Measurements from ENCODE around the gene PTPRC. TPM values are rescaled to one million over a fixed set of nuclear protein-coding genes. Genes with fewer than 3 reads are reported as not detected.

PTPRC gene
- polyA plus RNA-seq, 4 donors: 1.6 to 17.4 (median 5.3) TPM

DNA sequence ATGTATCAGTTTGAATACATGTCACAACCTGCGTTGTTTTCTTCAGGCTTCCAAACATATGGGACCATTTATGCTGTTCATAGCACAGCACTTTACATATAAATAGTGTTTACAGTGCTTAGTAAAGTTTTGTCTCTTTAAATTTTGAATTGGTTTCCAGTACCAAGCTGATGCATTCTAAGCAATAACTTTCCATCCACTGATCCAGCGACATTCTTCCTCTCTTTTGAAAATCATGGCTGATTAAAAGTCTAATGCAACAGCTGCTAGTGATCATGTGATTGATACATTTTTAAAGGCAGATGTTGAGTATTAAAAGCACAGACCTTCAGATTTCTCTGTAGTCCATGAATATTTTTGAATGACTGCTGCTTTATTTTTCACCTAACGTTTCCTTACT, 154.9 kb downstream of the PTPRC start:
- FAIRE-seq: no peak
- no peak for DNase-seq
- Histone ChIP-seq H3K27me3 (ENCODE audit: control insufficient read depth in 3 of 3, insufficient read depth in 3 of 3, low read length in 3 of 3) (no peaks in the 10 kb centered on the region), H3K4me1 (ENCODE audit: control insufficient read depth in 3 of 3, insufficient read depth in 2 of 3, low read depth in 1 of 3, low read length in 2 of 3) (no peaks in the 10 kb centered on the region), H3K9me3 (ENCODE audit: control insufficient read depth in 2 of 2, insufficient read depth in 1 of 2, low read depth in 1 of 2, low read length in 1 of 2) (peaks cover 0 to 10% of the 10 kb centered on the region in 2 donors), H3K27ac (ENCODE audit: low read depth in 1 of 3, low read length in 2 of 3) (no peak overlapping the region), H3K4me3 (ENCODE audit: low read depth in 1 of 3, low read length in 3 of 3) (no peak overlapping the region), H3K36me3 (ENCODE audit: control insufficient read depth in 3 of 3, insufficient read depth in 2 of 3, low read depth in 1 of 3, low read length in 3 of 3) (no peaks in the 10 kb centered on the region)
- WGBS, 3 donors: 76 to 90% (median 84%) methylated on average over 3 of the region's 3 CpGs

DNA sequence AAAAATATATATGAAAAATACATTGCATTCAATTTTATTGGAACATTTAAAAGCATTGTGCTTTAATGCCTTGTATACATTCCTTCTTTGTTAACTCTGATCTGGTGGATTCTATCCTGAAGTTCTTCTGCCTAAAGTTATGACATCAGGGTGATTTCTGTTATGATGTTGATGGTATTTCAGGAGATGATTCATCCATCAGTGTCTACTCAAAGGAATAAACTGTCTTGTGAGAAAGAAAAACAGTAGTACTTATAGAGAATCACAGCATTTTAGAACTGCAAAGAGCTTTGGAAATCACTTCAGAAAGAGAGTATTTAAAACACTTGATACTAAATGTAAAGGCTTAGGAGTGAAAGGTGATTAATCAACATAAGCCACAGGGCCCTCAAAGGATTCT, 155.7 kb downstream of the PTPRC start:
- Histone ChIP-seq H3K36me3 (ENCODE audit: control insufficient read depth in 3 of 3, insufficient read depth in 2 of 3, low read depth in 1 of 3, low read length in 3 of 3) (no peaks in the 10 kb centered on the region), H3K27ac (ENCODE audit: low read depth in 1 of 3, low read length in 2 of 3) (no peak overlapping the region), H3K4me1 (ENCODE audit: control insufficient read depth in 3 of 3, insufficient read depth in 2 of 3, low read depth in 1 of 3, low read length in 2 of 3) (no peaks in the 10 kb centered on the region), H3K27me3 (ENCODE audit: control insufficient read depth in 3 of 3, insufficient read depth in 3 of 3, low read length in 3 of 3) (no peaks in the 10 kb centered on the region), H3K9me3 (ENCODE audit: control insufficient read depth in 2 of 2, insufficient read depth in 1 of 2, low read depth in 1 of 2, low read length in 1 of 2) (peaks cover 0 to 10% of the 10 kb centered on the region in 2 donors), H3K4me3 (ENCODE audit: low read depth in 1 of 3, low read length in 3 of 3) (no peak overlapping the region)
- no peak for FAIRE-seq
- DNase-seq: no peak

DNA sequence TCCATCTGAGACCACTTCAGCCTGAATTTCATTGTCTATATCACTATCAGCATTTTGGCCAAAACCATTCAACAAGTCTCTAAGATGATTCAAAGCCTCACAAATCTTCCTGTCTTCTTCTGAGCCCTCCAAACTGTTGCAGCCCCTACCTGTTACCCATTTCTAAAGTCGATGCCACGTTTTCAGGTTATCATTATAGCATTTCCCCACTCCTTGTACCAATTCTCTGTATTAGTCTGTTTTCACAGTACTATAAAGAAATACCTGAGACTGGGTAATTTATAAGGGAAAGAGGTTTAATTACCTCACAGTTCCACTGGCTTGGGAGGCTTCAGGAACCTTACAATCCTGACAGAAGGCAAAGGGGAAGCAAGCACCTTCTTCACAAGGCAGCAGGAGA, 158.8 kb downstream of the PTPRC start:
- Histone ChIP-seq H3K4me1 (ENCODE audit: control insufficient read depth in 3 of 3, insufficient read depth in 2 of 3, low read depth in 1 of 3, low read length in 2 of 3) (no peaks in the 10 kb centered on the region), H3K27me3 (ENCODE audit: control insufficient read depth in 3 of 3, insufficient read depth in 3 of 3, low read length in 3 of 3) (no peaks in the 10 kb centered on the region), H3K36me3 (ENCODE audit: control insufficient read depth in 3 of 3, insufficient read depth in 2 of 3, low read depth in 1 of 3, low read length in 3 of 3) (no peaks in the 10 kb centered on the region), H3K27ac (ENCODE audit: low read depth in 1 of 3, low read length in 2 of 3) (no peak overlapping the region), H3K4me3 (ENCODE audit: low read depth in 1 of 3, low read length in 3 of 3) (no peak overlapping the region), H3K9me3 (ENCODE audit: control insufficient read depth in 2 of 2, insufficient read depth in 1 of 2, low read depth in 1 of 2, low read length in 1 of 2) (peaks cover 0 to 10% of the 10 kb centered on the region in 2 donors)
- 68 to 92% (median 80%) methylated on average over 2 of the region's 2 CpGs for WGBS, 3 donors
- DNase-seq (no peak), FAIRE-seq (no peak)

DNA sequence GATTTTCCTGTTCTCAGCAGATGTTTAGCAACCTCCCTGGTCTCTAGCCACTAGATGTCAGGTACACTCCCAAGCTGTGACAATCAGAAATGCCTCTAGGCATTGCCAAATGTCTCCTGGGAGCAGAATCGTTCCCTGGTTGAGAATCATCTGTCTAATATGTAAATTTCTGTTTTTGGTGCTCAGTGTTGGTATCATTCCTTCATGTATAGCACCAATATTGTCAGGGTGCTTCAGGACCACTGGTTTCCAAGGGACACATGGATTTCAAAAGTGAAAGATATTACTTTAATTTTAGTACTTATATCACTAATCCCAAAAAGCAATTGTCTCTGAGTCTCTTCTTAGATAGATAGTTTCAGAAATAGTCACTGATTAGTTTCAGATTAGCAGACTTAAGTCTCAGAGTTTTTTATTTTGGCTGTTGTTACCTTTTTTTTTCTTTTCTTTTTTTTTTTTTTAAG, 160.1 kb downstream of the PTPRC start:
- FAIRE-seq (no peak), DNase-seq (no peak)
- WGBS, 3 donors: 16 to 58% (median 20%) methylated on average over 1 of the region's 1 CpG
- Histone ChIP-seq H3K36me3 (ENCODE audit: control insufficient read depth in 3 of 3, insufficient read depth in 2 of 3, low read depth in 1 of 3, low read length in 3 of 3) (no peaks in the 10 kb centered on the region), H3K9me3 (ENCODE audit: control insufficient read depth in 2 of 2, insufficient read depth in 1 of 2, low read depth in 1 of 2, low read length in 1 of 2) (peaks cover 0 to 10% of the 10 kb centered on the region in 2 donors), H3K27me3 (ENCODE audit: control insufficient read depth in 3 of 3, insufficient read depth in 3 of 3, low read length in 3 of 3) (no peaks in the 10 kb centered on the region), H3K4me3 (ENCODE audit: low read depth in 1 of 3, low read length in 3 of 3) (no peak overlapping the region), H3K27ac (ENCODE audit: low read depth in 1 of 3, low read length in 2 of 3) (no peak overlapping the region), H3K4me1 (ENCODE audit: control insufficient read depth in 3 of 3, insufficient read depth in 2 of 3, low read depth in 1 of 3, low read length in 2 of 3) (no peaks in the 10 kb centered on the region)

DNA sequence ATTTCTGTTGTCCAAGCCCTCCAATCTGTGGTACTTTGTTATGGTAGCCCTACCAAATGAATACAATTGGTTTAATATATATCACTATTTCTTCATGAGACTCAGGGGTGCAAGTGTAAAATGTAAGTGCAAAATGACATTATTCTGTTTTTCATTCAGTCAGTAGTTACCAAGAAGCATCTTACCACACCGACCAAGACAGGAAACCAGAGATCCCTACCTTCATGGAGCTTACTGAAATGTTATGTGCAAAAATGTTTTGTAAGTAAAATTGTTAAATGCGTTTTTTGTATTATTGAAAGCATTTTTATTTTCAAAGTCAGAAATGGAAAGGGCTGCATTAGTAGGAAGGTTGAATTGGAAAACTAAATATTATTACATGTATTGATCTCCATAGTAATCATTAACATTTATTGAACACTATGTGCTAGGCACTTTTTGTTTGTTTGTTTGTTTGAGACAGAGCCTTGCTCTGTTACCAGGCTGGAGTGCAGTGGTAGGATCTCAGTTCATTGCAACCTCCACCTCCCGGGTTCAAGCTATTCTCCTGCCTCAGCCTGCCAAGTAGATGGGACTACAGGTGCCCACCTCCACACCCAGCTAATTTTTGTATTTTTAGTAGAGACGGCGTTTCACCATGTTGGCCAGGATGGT, 166.8 kb downstream of the PTPRC start:
- WGBS, 3 donors: 81 to 89% (median 88%) methylated on average over 5 of the region's 5 CpGs
- H3K4me1 ChIP-seq (ENCODE audit: control insufficient read depth in 3 of 3, insufficient read depth in 2 of 3, low read depth in 1 of 3, low read length in 2 of 3): no peaks in the 10 kb centered on the region
- FAIRE-seq: no peak
- no peaks in the 10 kb centered on the region for H3K36me3 ChIP-seq (ENCODE audit: control insufficient read depth in 3 of 3, insufficient read depth in 2 of 3, low read depth in 1 of 3, low read length in 3 of 3)
- H3K27me3 ChIP-seq (ENCODE audit: control insufficient read depth in 3 of 3, insufficient read depth in 3 of 3, low read length in 3 of 3): no peaks in the 10 kb centered on the region
- no peaks in the 10 kb centered on the region for H3K9me3 ChIP-seq (ENCODE audit: control insufficient read depth in 2 of 2, insufficient read depth in 1 of 2, low read depth in 1 of 2, low read length in 1 of 2)
- H3K27ac ChIP-seq (ENCODE audit: low read depth in 1 of 3, low read length in 2 of 3): no peak overlapping the region
- no peak overlapping the region for H3K4me3 ChIP-seq (ENCODE audit: low read depth in 1 of 3, low read length in 3 of 3)
- no peak for DNase-seq

DNA sequence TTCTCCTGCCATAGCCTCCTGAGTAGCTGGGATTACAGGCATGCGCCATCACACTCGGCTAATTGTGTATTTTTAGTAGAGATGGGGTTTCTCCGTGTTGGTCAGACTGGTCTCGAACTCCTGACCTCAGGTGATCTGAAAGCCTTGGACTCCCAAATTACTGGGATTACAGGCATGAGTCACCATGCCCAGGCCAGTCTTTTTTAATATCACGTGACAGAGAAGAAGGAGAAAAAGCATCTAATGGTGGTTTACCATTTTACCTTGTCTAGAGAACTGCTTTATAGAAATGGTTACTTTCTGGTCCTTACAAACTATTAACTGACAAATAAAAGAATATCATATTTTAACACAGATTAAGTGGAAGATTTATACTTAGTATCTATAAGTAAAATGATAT, 168.0 kb downstream of the PTPRC start:
- Histone ChIP-seq H3K36me3 (ENCODE audit: control insufficient read depth in 3 of 3, insufficient read depth in 2 of 3, low read depth in 1 of 3, low read length in 3 of 3) (no peaks in the 10 kb centered on the region), H3K27ac (ENCODE audit: low read depth in 1 of 3, low read length in 2 of 3) (no peak overlapping the region), H3K9me3 (ENCODE audit: control insufficient read depth in 2 of 2, insufficient read depth in 1 of 2, low read depth in 1 of 2, low read length in 1 of 2) (no peaks in the 10 kb centered on the region), H3K4me1 (ENCODE audit: control insufficient read depth in 3 of 3, insufficient read depth in 2 of 3, low read depth in 1 of 3, low read length in 2 of 3) (no peaks in the 10 kb centered on the region), H3K4me3 (ENCODE audit: low read depth in 1 of 3, low read length in 3 of 3) (no peak overlapping the region), H3K27me3 (ENCODE audit: control insufficient read depth in 3 of 3, insufficient read depth in 3 of 3, low read length in 3 of 3) (no peaks in the 10 kb centered on the region)
- WGBS, 3 donors: 87 to 94% (median 93%) methylated on average over 5 of the region's 5 CpGs
- DNase-seq: no peak
- no peak for FAIRE-seq

Other genes with a start within 250 kb of the PTPRC start
- gene ATP6V1G3, start 98.4 kb upstream of the PTPRC start, polyA plus RNA-seq: not detected

All from small intestine (tissue), 7 donors.